Upper lobe of left lung (tissue), 6 donors: ENCODE data around the gene ZFHX2. TPM values are rescaled to one million over a fixed set of nuclear protein-coding genes. Genes with fewer than 3 reads are reported as not detected.

Experiments
- ATAC-seq, 2 donors: fragments of 200-7000 bp; cut with Tn5 transposase; one replicate each; pipeline ENCODE4 v1.9.1; 2022; ENCODE audit warnings: mild to moderate bottlenecking in 2 of 2, moderate library complexity in 2 of 2; ENCODE audit not compliant: low FRiP score in 2 of 2
- DNase-seq, 2 donors: peaks; one replicate each; pipeline ENCODE4 v3.0.0-alpha.2; 2019 to 2020
- H3K27ac ChIP-seq, 4 donors: fragments of 200-600 bp; sonication (generic); one replicate each; pipeline ENCODE4 v1.5.1; 2016 to 2019
- H3K27me3 ChIP-seq, 4 donors: fragments of 200-600 bp; sonication (generic); one replicate each; pipeline ENCODE4 v1.5.1; 2017 to 2019
- H3K36me3 ChIP-seq, 4 donors: fragments of 200-600 bp; sonication (generic); one replicate each; pipeline ENCODE4 v1.5.1; 2016 to 2019
- H3K4me1 ChIP-seq, 4 donors: fragments of 200-600 bp; sonication (generic); one replicate each; pipeline ENCODE4 v1.5.1; 2018 to 2019
- H3K4me3 ChIP-seq, 4 donors: fragments of 200-600 bp; sonication (generic); one replicate each; pipeline ENCODE4 v1.5.1; 2017 to 2019; ENCODE audit warnings: mild to moderate bottlenecking in 2 of 4, moderate library complexity in 1 of 4
- H3K9me3 ChIP-seq, 4 donors: fragments of 200-600 bp; sonication (generic); one replicate each; pipeline ENCODE4 v1.5.1; 2018 to 2019
- CTCF ChIP-seq, 6 experiments: fragments of 450-650 bp in 4 of 6; fragments of 200-600 bp in 2 of 6; sonication (generic) in 2 of 6; IDR thresholded peaks; one replicate each; pipeline ENCODE4 v1.5.1; 2016 to 2019; ENCODE audit warnings: antibody characterized with exemption in 6 of 6
- EP300 ChIP-seq, 4 donors: sonication (generic); formaldehyde crosslinking; IDR thresholded peaks; one replicate each; pipeline ENCODE4 v1.5.1; 2017; ENCODE audit warnings: antibody characterized with exemption in 4 of 4, control low read depth in 2 of 4
- POLR2A ChIP-seq, 4 donors: fragments of 450-650 bp; IDR thresholded peaks; one replicate each; pipeline ENCODE4 v1.5.1; 2016 to 2017; ENCODE audit warnings: antibody characterized with exemption in 4 of 4, mild to moderate bottlenecking in 2 of 4
- POLR2AphosphoS5 ChIP-seq, 2 donors: sonication (generic); formaldehyde crosslinking; IDR thresholded peaks; one replicate each; pipeline ENCODE4 v1.5.1; 2017; ENCODE audit warnings: antibody characterized with exemption in 2 of 2
- WGBS, 2 donors: methylation state at CpG; one replicate each; pipeline ENCODE4 v1.1.5; 2017 to 2018; 5-methylcytosine and 5-hydroxymethylcytosine counted together
- total RNA-seq, 6 donors: library from RNA; depleted of rRNA in 4 of 6; stranded (reverse); fragments of >200 nt in 4 of 6; gene quantifications; one replicate each; pipeline versions ENCODE4 v1.1.0 to v1.2.1, GENCODE V29; 2016 to 2021
- donor health status: DM: no; HTN: no; CAD: no; lungs with moderate emphysema.
- donor health status: DM: no; HTN: yes; CAD: no; lungs with severe emphysema.

Gene ZFHX2
- total RNA-seq, 6 donors from 2014 or later = 1.7 to 6.3 (median 3.0) TPM

GRCh38 chr14:23485326-23485725, 66.2 kb downstream of the ZFHX2 start:
- no peak overlapping the region for H3K27ac ChIP-seq

GRCh38 chr14:23483236-23483854, 68.2 kb downstream of the ZFHX2 start:
- peak in 1 of 2 donors; percentile 58 for ATAC-seq
- H3K9me3 ChIP-seq = no peaks in the 10 kb centered on the region
- no peak for TF ChIP-seq POLR2AphosphoS5 (IDR thresholded peaks at IDR 0.05)
- TF ChIP-seq CTCF (IDR thresholded peaks at IDR 0.05) = peak in 1 of 6 experiments; percentile 12
- TF ChIP-seq EP300 (IDR thresholded peaks at IDR 0.05) = no peak
- no peak for TF ChIP-seq POLR2A (IDR thresholded peaks at IDR 0.05)
- WGBS, 2 donors = 62 to 73% methylated on average over 9 of the region's 9 CpGs
- H3K36me3 ChIP-seq = peaks cover 0 to 74% (median 15%) of the 10 kb centered on the region in 4 donors
- no peaks in the 10 kb centered on the region for H3K27me3 ChIP-seq
- H3K4me1 ChIP-seq = no peaks in the 10 kb centered on the region
- no peak overlapping the region for H3K4me3 ChIP-seq
- no peak overlapping the region for H3K27ac ChIP-seq
- DNase-seq = no peak

More at GRCh38 chr14:23485326-23485725, 66.2 kb downstream of the ZFHX2 start:
- H3K27me3 ChIP-seq = no peaks in the 10 kb centered on the region
- no peaks in the 10 kb centered on the region for H3K4me1 ChIP-seq
- no peak for ATAC-seq
- no peak for TF ChIP-seq EP300 (IDR thresholded peaks at IDR 0.05)
- H3K36me3 ChIP-seq = peaks cover 0 to 68% (median 17%) of the 10 kb centered on the region in 4 donors
- DNase-seq = no peak
- H3K4me3 ChIP-seq = no peak overlapping the region
- 89 to 92% methylated on average over 4 of the region's 4 CpGs for WGBS, 2 donors
- no peaks in the 10 kb centered on the region for H3K9me3 ChIP-seq

- TF ChIP-seq EP300 (IDR thresholded peaks at IDR 0.05) (no peak), POLR2AphosphoS5 (IDR thresholded peaks at IDR 0.05) (no peak), POLR2A (IDR thresholded peaks at IDR 0.05) (no peak), CTCF (IDR thresholded peaks at IDR 0.05) (no peak)
- Histone ChIP-seq H3K4me3 (no peak overlapping the region), H3K27ac (no peak overlapping the region), H3K36me3 (peaks cover 4 to 74% (median 17%) of the 10 kb centered on the region in 4 donors), H3K4me1 (no peaks in the 10 kb centered on the region), H3K9me3 (no peaks in the 10 kb centered on the region), H3K27me3 (no peaks in the 10 kb centered on the region)
- ATAC-seq (no peak), DNase-seq (no peak)
Observed at GRCh38 chr14:23482823-23483148, 68.8 kb downstream of the ZFHX2 start.

GRCh38 chr14:23481979-23482822, 69.4 kb downstream of the ZFHX2 start:
- TF ChIP-seq POLR2AphosphoS5 (IDR thresholded peaks at IDR 0.05) = no peak
- TF ChIP-seq CTCF (IDR thresholded peaks at IDR 0.05) = no peak
- no peak for TF ChIP-seq POLR2A (IDR thresholded peaks at IDR 0.05)
- no peak for TF ChIP-seq EP300 (IDR thresholded peaks at IDR 0.05)
- Histone ChIP-seq H3K27me3 (no peaks in the 10 kb centered on the region), H3K36me3 (peaks cover 10 to 76% (median 22%) of the 10 kb centered on the region in 4 donors), H3K9me3 (no peaks in the 10 kb centered on the region), H3K27ac (no peak overlapping the region), H3K4me1 (no peaks in the 10 kb centered on the region), H3K4me3 (no peak overlapping the region)
- 68 to 71% methylated on average over 7 of the region's 7 CpGs for WGBS, 2 donors
- DNase-seq (no peak), ATAC-seq (no peak)

GRCh38 chr14:23481362-23481970, 70.1 kb downstream of the ZFHX2 start:
- WGBS, 2 donors = 75 to 86% methylated on average over 3 of the region's 3 CpGs
- H3K4me3 ChIP-seq = no peak overlapping the region
- H3K4me1 ChIP-seq = no peaks in the 10 kb centered on the region
- TF ChIP-seq POLR2A (IDR thresholded peaks at IDR 0.05) (no peak), EP300 (IDR thresholded peaks at IDR 0.05) (no peak), POLR2AphosphoS5 (IDR thresholded peaks at IDR 0.05) (no peak), CTCF (IDR thresholded peaks at IDR 0.05) (no peak)
- H3K27ac ChIP-seq = no peak overlapping the region
- H3K9me3 ChIP-seq = no peaks in the 10 kb centered on the region
- H3K36me3 ChIP-seq = peaks cover 18 to 76% (median 28%) of the 10 kb centered on the region in 4 donors
- DNase-seq (no peak), ATAC-seq (no peak)
- no peaks in the 10 kb centered on the region for H3K27me3 ChIP-seq
